HepG2 (cell line): ENCODE data around the gene ACER2. TPM values are rescaled to one million over a fixed set of nuclear protein-coding genes. Genes with fewer than 3 reads are reported as not detected.
A peak's percentile ranks its signal among the peaks of the same experiment; 100 is the strongest.

ENCODE experiments used
- ATAC-seq: fragments of 200-7000 bp; cut with Tn5 transposase; 3 replicates; pipeline ENCODE4 v1.9.1; 2020; ENCODE audit warnings: mild to moderate bottlenecking, moderate library complexity
- BruUV-seq: library from RNA; stranded (reverse); fragments of 400-500 nt; replicated peaks from 2 replicates; lab custom pipeline; 2021; lab: Mats Ljungman, UMichigan
- CTCF ChIA-PET: fragments of 300-600 bp; formaldehyde crosslinking; extraction: SDS; loops from one replicate; lab custom pipeline; 2021; ENCODE audit warnings: low total read pairs, inconsistent platforms, low intra/inter-chr PET ratio; lab: Yijun Ruan, JAX
- POLR2A ChIA-PET: fragments of 350-600 bp; sonication (Branson Sonifier 250); formaldehyde crosslinking; loops from one replicate; lab custom pipeline; 2020; ENCODE audit warnings: antibody characterized with exemption, inconsistent platforms; lab: Yijun Ruan, JAX
- DNase-seq: peaks from one replicate; pipeline ENCODE4 v3.0.0-alpha.2; 2015; ENCODE audit warnings: low spot score
- FAIRE-seq: peaks from 3 replicates; lab custom pipeline; 2011; peaks lifted over from hg19 to GRCh38; lab: Jason Lieb, UNC
- H2AFZ ChIP-seq: one replicate; pipeline ENCODE4 v1.6.1; 2011; ENCODE audit warnings: low read length, inconsistent platforms
- H3K27ac ChIP-seq: fragments of 300-600 bp; 3 replicates; pipeline ENCODE4 v1.8.0; 2011; ENCODE audit warnings: mixed run types, mild to moderate bottlenecking, mixed read lengths, low read length, inconsistent platforms; ENCODE audit not compliant: insufficient read depth; ENCODE audit errors: extremely low read length
- H3K27me3 ChIP-seq, 2 experiments: fragments of 200-600 bp in 1 of 2; 2 replicates in 1 of 2; 3 replicates in 1 of 2; pipeline versions ENCODE4 v1.6.0 to v1.8.0; 2011; ENCODE audit warnings: low read length in 2 of 2, mild to moderate bottlenecking in 2 of 2, moderate library complexity in 2 of 2, inconsistent platforms in 1 of 2; ENCODE audit not compliant: insufficient read depth in 2 of 2, control insufficient read depth in 1 of 2
- H3K36me3 ChIP-seq, 2 experiments: fragments of 200-600 bp in 1 of 2; replicated peaks in 1 of 2; 2 replicates in 1 of 2; 3 replicates in 1 of 2; pipeline versions ENCODE4 v1.5.1 to v1.8.0; 2011; ENCODE audit warnings: low read length in 2 of 2, inconsistent platforms in 1 of 2; ENCODE audit not compliant: insufficient read depth in 2 of 2, control insufficient read depth in 1 of 2
- H3K4me1 ChIP-seq: 2 replicates; pipeline ENCODE4 v1.5.1; 2012; ENCODE audit warnings: low read length, inconsistent platforms; ENCODE audit not compliant: insufficient read depth
- H3K4me2 ChIP-seq: 2 replicates; pipeline ENCODE4 v1.6.0; 2011; ENCODE audit warnings: low read depth, low read length, inconsistent platforms
- H3K4me3 ChIP-seq, 3 experiments: fragments of 200-600 bp in 1 of 3; sonication (generic), shearing (Covaris generic) in 1 of 3; replicated peaks in 1 of 3; 2 replicates each; pipeline ENCODE4 v1.5.1; 2011 to 2016; ENCODE audit warnings: low read length in 3 of 3, inconsistent platforms in 2 of 3, low read depth in 2 of 3, mild to moderate bottlenecking in 2 of 3, control low read depth in 1 of 3, mixed read lengths in 1 of 3; ENCODE audit not compliant: insufficient read depth in 1 of 3
- H3K79me2 ChIP-seq: one replicate; pipeline ENCODE4 v1.6.1; 2011; ENCODE audit warnings: low read length, inconsistent platforms; ENCODE audit not compliant: insufficient read depth
- H3K9ac ChIP-seq: 2 replicates; pipeline ENCODE4 v1.6.0; 2011; ENCODE audit warnings: mild to moderate bottlenecking, low read depth, low read length, inconsistent platforms; ENCODE audit not compliant: insufficient read depth
- H3K9me3 ChIP-seq: 2 replicates; pipeline ENCODE4 v1.5.1; 2012; ENCODE audit warnings: mild to moderate bottlenecking, low read length
- H4K20me1 ChIP-seq: 2 replicates; pipeline ENCODE4 v1.6.0; 2011; ENCODE audit warnings: inconsistent platforms, mild to moderate bottlenecking, low read length, moderate library complexity; ENCODE audit not compliant: insufficient read depth
- ELF4 ChIP-seq: sonication (generic); formaldehyde crosslinking; IDR thresholded peaks from 2 replicates; pipeline ENCODE4 v1.5.0; 2020; ENCODE audit warnings: missing genetic modification reagents, mild to moderate bottlenecking, moderate library complexity, borderline replicate concordance
- FOXP1 ChIP-seq, 2 experiments: fragments of 450-650 bp in 1 of 2; IDR thresholded peaks; 2 replicates each; pipeline ENCODE4 v1.6.1; 2017 to 2018; ENCODE audit warnings: antibody characterized with exemption in 1 of 2
- KIAA2018 ChIP-seq: sonication (generic); formaldehyde crosslinking; IDR thresholded peaks from 2 replicates; pipeline ENCODE4 v1.5.0; 2020; ENCODE audit warnings: mild to moderate bottlenecking, missing genetic modification reagents, borderline replicate concordance
- KLF15 ChIP-seq: sonication (generic); formaldehyde crosslinking; IDR thresholded peaks from 2 replicates; pipeline ENCODE4 v1.8.1; 2023; ENCODE audit warnings: borderline replicate concordance, mild to moderate bottlenecking, inconsistent platforms, missing genetic modification reagents, mixed read lengths
- LRRFIP1 ChIP-seq: sonication (generic); formaldehyde crosslinking; conservative IDR thresholded peaks from 2 replicates; pipeline ENCODE4 v1.4.0; 2020; ENCODE audit warnings: missing genetic modification reagents
- MBD4 ChIP-seq: IDR thresholded peaks from 2 replicates; pipeline ENCODE4 v1.6.1; 2012; ENCODE audit warnings: low read length, inconsistent platforms, borderline replicate concordance
- ZBTB42 ChIP-seq: sonication (generic); formaldehyde crosslinking; IDR thresholded peaks from 2 replicates; pipeline ENCODE4 v1.5.0; 2020; ENCODE audit warnings: mild to moderate bottlenecking, missing genetic modification reagents
- ZFP36L1 ChIP-seq: sonication (generic); formaldehyde crosslinking; IDR thresholded peaks from 2 replicates; pipeline ENCODE4 v1.8.0; 2022; ENCODE audit warnings: mild to moderate bottlenecking, missing genetic modification reagents, moderate library complexity
- ZNF24 ChIP-seq: fragments of 450-650 bp; IDR thresholded peaks from 2 replicates; pipeline ENCODE4 v1.6.1; 2017; ENCODE audit warnings: antibody characterized with exemption, mild to moderate bottlenecking
- ZNF3 ChIP-seq: IDR thresholded peaks from 2 replicates; pipeline ENCODE4 v1.7.0; 2017; ENCODE audit warnings: inconsistent platforms
- ZNF567 ChIP-seq: sonication (generic); formaldehyde crosslinking; IDR thresholded peaks from 2 replicates; pipeline ENCODE4 v1.8.1; 2023; ENCODE audit warnings: mild to moderate bottlenecking, missing genetic modification reagents, borderline replicate concordance
- ZNF616 ChIP-seq: sonication (generic); formaldehyde crosslinking; IDR thresholded peaks from 2 replicates; pipeline ENCODE4 v1.5.0; 2020; ENCODE audit warnings: low read depth, mild to moderate bottlenecking, missing genetic modification reagents
- ZNF678 ChIP-seq: sonication (generic); formaldehyde crosslinking; IDR thresholded peaks from 2 replicates; pipeline ENCODE4 v1.4.0; 2020; ENCODE audit warnings: mild to moderate bottlenecking, missing genetic modification reagents
- ZSCAN31 ChIP-seq: sonication (generic); formaldehyde crosslinking; IDR thresholded peaks from 2 replicates; pipeline ENCODE4 v1.5.0; 2020; ENCODE audit warnings: low read depth, mild to moderate bottlenecking, missing genetic modification reagents
- WGBS: methylation state at CpG from one replicate; pipeline ENCODE4 v1.1.6; 2017; ENCODE audit warnings: low lambda C conversion rate; 5-methylcytosine and 5-hydroxymethylcytosine counted together
- in situ Hi-C: cut with HindIII; loops from 2 replicates; pipeline ENCODE4 v1.10.0; 2017; ENCODE audit warnings: low pct_unique_long_range_greater_than_20kb; ENCODE audit not compliant: extremely low pct_ligation_motif_present
- intact Hi-C: fragments of 100-400 bp; cut with micrococcal nuclease; formaldehyde crosslinking; loops from one replicate; pipeline ENCODE4 v1.10.0; 2022; ENCODE audit not compliant: unreplicated experiment
- polyA plus RNA-seq, 8 experiments: library from polyadenylated mRNA; depleted of rRNA in 3 of 8; stranded (reverse) in 7 of 8; unstranded in 1 of 8; fragments of >200 nt; fragmentation: Illumina TruSeq in 4 of 8; extraction: Trizol in 4 of 8; gene quantifications; 2 replicates each; pipeline versions ENCODE4 v1.2.1 to v1.2.3, GENCODE V29; 2011 to 2016; ENCODE audit warnings: low read depth in 4 of 8, missing spikeins in 1 of 8, mixed read lengths in 1 of 8; ENCODE audit not compliant: insufficient read depth in 1 of 8
- total RNA-seq, 5 experiments: library from RNA; depleted of rRNA; stranded (reverse); fragments of >200 nt; fragmentation: Illumina TruSeq; extraction: Trizol; gene quantifications; 2 replicates each; pipeline ENCODE4 v1.2.3, GENCODE V29; 2016; ENCODE audit warnings: low read depth in 1 of 5

ACER2 gene
- total and polyA plus RNA-seq, 2 of the 13 experiments (the other 11 are each of a cell fraction or from before 2014, with no cell fraction given) = 1.9 to 3.4 TPM

GRCh38 chr9:19379697-19380046, 29.1 kb upstream of the ACER2 start:
- intact Hi-C loops = loop anchor here (1.0 to 10.0 kb wide), 4 partner anchors 29 to 325 kb away; partner anchors contain the start of gene DENND4C
- TSS peak; percentile 58 for BruUV-seq
- peaks cover 10 to 43% of the 10 kb centered on the region in 2 experiments for H3K36me3 ChIP-seq
- H3K4me1 ChIP-seq = peaks cover 31% of the 10 kb centered on the region
- WGBS = 0% methylated on average over 2 of the region's 30 CpGs
- H3K4me3 ChIP-seq = peak overlapping the region; percentile 73 to 98 (median 93)
- ATAC-seq (peak; percentile 51), DNase-seq (no peak), FAIRE-seq (no peak)
- no peak overlapping the region for H2AFZ ChIP-seq
- H4K20me1 ChIP-seq = peaks cover 32% of the 10 kb centered on the region
- POLR2A ChIA-PET = interaction anchor here (0.6 to 2.3 kb wide), 9 partner anchors 9 to 331 kb away, joined by 3 to 10 read pairs (median 5); partner anchors contain the start of genes ACER2, DENND4C and RRAGA
- no peaks in the 10 kb centered on the region; a peak in 1 of 5 replicates for H3K27me3 ChIP-seq
- H3K79me2 ChIP-seq = peaks cover 32% of the 10 kb centered on the region
- in situ Hi-C loops = no loop called here
- peak overlapping the region; percentile 91 for H3K27ac ChIP-seq
- no peaks in the 10 kb centered on the region for H3K9me3 ChIP-seq
- H3K9ac ChIP-seq = peak overlapping the region; percentile 98
- H3K4me2 ChIP-seq = peak overlapping the region; percentile 85
- CTCF ChIA-PET = no interaction called here
- TF ChIP-seq ZFP36L1 (CRISPR knock-in tag) (no peak), FOXP1 (IDR thresholded peaks at IDR 0.05) (no peak), FOXP1 (CRISPR knock-in tag; IDR thresholded peaks at IDR 0.05) (no peak), ZNF678 (CRISPR knock-in tag) (no peak), ELF4 (CRISPR knock-in tag) (no peak), ZNF616 (CRISPR knock-in tag) (no peak), MBD4 (0 out of 2 replicates have a peak, but pooled peaks have one; percentile 74), LRRFIP1 (CRISPR knock-in tag) (no peak), ZBTB42 (CRISPR knock-in tag) (0 out of 2 replicates have a peak, but pooled peaks have one; percentile 28), ZNF567 (CRISPR knock-in tag) (no peak), ZNF24 (no peak), KIAA2018 (no peak), ZNF3 (CRISPR knock-in tag) (no peak), ZSCAN31 (CRISPR knock-in tag) (no peak), KLF15 (CRISPR knock-in tag) (no peak)
